H1 (cell line): ENCODE measurements around the gene PARP4. TPM values are rescaled to one million over a fixed set of nuclear protein-coding genes. Genes with fewer than 3 reads are reported as not detected.

Experiments used
- CTCF ChIA-PET: fragments of 300-600 bp; sonication (Branson Sonifier 250); formaldehyde crosslinking; loops from one replicate; lab custom pipeline; 2021; ENCODE audit not compliant: partially characterized antibody; lab: Charles Lee
- POLR2A ChIA-PET: fragments of 300-600 bp; sonication (Branson Sonifier 250); formaldehyde crosslinking; loops from one replicate; lab custom pipeline; 2021; ENCODE audit warnings: inconsistent platforms; ENCODE audit not compliant: partially characterized antibody; lab: Charles Lee
- DNase-seq, 2 experiments: peaks; one replicate each; pipeline versions ENCODE4 v3.0.0 to v3.0.0-alpha.2; 2010 to 2022; ENCODE audit warnings: low spot score in 2 of 2, low read depth in 1 of 2, mixed read lengths in 1 of 2
- FAIRE-seq: peaks from 2 replicates; lab custom pipeline; 2011; peaks lifted over from hg19 to GRCh38; lab: Jason Lieb, UNC
- H2AFZ ChIP-seq: 2 replicates; pipeline ENCODE4 v1.8.1; 2012; ENCODE audit warnings: low read length, inconsistent platforms
- H2AK5ac ChIP-seq: 2 replicates; pipeline ENCODE4 v1.6.1; 2013; ENCODE audit warnings: low read depth, low read length
- H2BK120ac ChIP-seq: replicated peaks from 2 replicates; pipeline ENCODE3; 2013; ENCODE audit warnings: low read depth, low read length, inconsistent platforms
- H2BK12ac ChIP-seq: 2 replicates; pipeline ENCODE4 v1.6.1; 2013; ENCODE audit warnings: low read depth, low read length
- H2BK15ac ChIP-seq: 2 replicates; pipeline ENCODE4 v1.6.1; 2013; ENCODE audit warnings: low read length
- H2BK20ac ChIP-seq: 2 replicates; pipeline ENCODE4 v1.6.1; 2013; ENCODE audit warnings: low read length
- H2BK5ac ChIP-seq: 2 replicates; pipeline ENCODE4 v1.6.1; 2013; ENCODE audit warnings: low read depth, low read length
- H3K14ac ChIP-seq: 2 replicates; pipeline ENCODE4 v1.6.1; 2013; ENCODE audit warnings: inconsistent platforms; ENCODE audit not compliant: insufficient read length
- H3K18ac ChIP-seq: 2 replicates; pipeline ENCODE4 v1.6.1; 2013; ENCODE audit warnings: low read length; ENCODE audit errors: extremely low read depth
- H3K23ac ChIP-seq: 2 replicates; pipeline ENCODE4 v1.6.1; 2013; ENCODE audit warnings: inconsistent platforms; ENCODE audit not compliant: insufficient read length
- H3K23me2 ChIP-seq: 2 replicates; pipeline ENCODE4 v1.6.1; 2013; ENCODE audit warnings: low read depth, low read length
- H3K27ac ChIP-seq: 2 replicates; pipeline ENCODE4 v1.6.1; 2011; ENCODE audit warnings: low read depth, low read length, inconsistent platforms
- H3K27me3 ChIP-seq, 4 experiments: replicated peaks in 1 of 4; 1 replicate in 1 of 4; 2 replicates in 3 of 4; pipeline versions ENCODE4 v1.6.1 to v1.8.1; 2011 to 2013; ENCODE audit warnings: low read length in 3 of 4, mild to moderate bottlenecking in 3 of 4, inconsistent platforms in 2 of 4, mixed read lengths in 2 of 4, moderate library complexity in 1 of 4; ENCODE audit not compliant: control insufficient read depth in 3 of 4, insufficient read depth in 3 of 4; ENCODE audit errors: extremely low read depth in 1 of 4
- H3K36me3 ChIP-seq, 4 experiments: 2 replicates each; pipeline versions ENCODE4 v1.6.1 to v1.8.1; 2011 to 2013; ENCODE audit warnings: mild to moderate bottlenecking in 4 of 4, low read length in 3 of 4, moderate library complexity in 2 of 4, control low read depth in 1 of 4, inconsistent platforms in 1 of 4; ENCODE audit not compliant: insufficient read depth in 4 of 4, control insufficient read depth in 2 of 4
- H3K4ac ChIP-seq: replicated peaks from 2 replicates; pipeline ENCODE3; 2013; ENCODE audit warnings: low read length, low read depth, mixed read lengths, inconsistent platforms; ENCODE audit not compliant: insufficient read length
- H3K4me1 ChIP-seq, 4 experiments: replicated peaks in 1 of 4; 1 replicate in 1 of 4; 2 replicates in 3 of 4; pipeline versions ENCODE4 v1.6.1 to v1.8.1; 2011 to 2013; ENCODE audit warnings: low read length in 3 of 4, inconsistent platforms in 2 of 4, mixed read lengths in 1 of 4; ENCODE audit not compliant: insufficient read depth in 4 of 4, control insufficient read depth in 3 of 4
- H3K4me2 ChIP-seq, 2 experiments: 2 replicates each; pipeline versions ENCODE4 v1.6.1 to v1.8.1; 2011 to 2013; ENCODE audit warnings: low read depth in 2 of 2, low read length in 2 of 2, control low read depth in 1 of 2, inconsistent platforms in 1 of 2, mild to moderate bottlenecking in 1 of 2; ENCODE audit not compliant: insufficient read depth in 1 of 2
- H3K4me3 ChIP-seq, 4 experiments: fragments of 200-600, 300-600 bp in 1 of 4; sonication (generic), shearing (Covaris generic), sonication (Bioruptor Twin) in 1 of 4; 2 replicates each; pipeline versions ENCODE4 v1.5.1 to v1.8.1; 2011 to 2016; ENCODE audit warnings: low read length in 4 of 4, low read depth in 3 of 4, control low read depth in 2 of 4, inconsistent platforms in 2 of 4, mild to moderate bottlenecking in 2 of 4, mixed read lengths in 1 of 4, moderate library complexity in 1 of 4; ENCODE audit not compliant: insufficient read depth in 2 of 4; ENCODE audit errors: extremely low read depth in 1 of 4
- H3K56ac ChIP-seq: replicated peaks from 2 replicates; pipeline ENCODE3; 2013; ENCODE audit warnings: low read depth, mild to moderate bottlenecking, mixed read lengths, low read length, inconsistent platforms; ENCODE audit not compliant: insufficient read length
- H3K79me1 ChIP-seq: 2 replicates; pipeline ENCODE4 v1.6.1; 2013; ENCODE audit warnings: low read depth, low read length, control low read depth
- H3K79me2 ChIP-seq, 2 experiments: 2 replicates each; pipeline versions ENCODE4 v1.6.1 to v1.8.1; 2012 to 2013; ENCODE audit warnings: low read length in 2 of 2, mild to moderate bottlenecking in 2 of 2, inconsistent platforms in 1 of 2; ENCODE audit not compliant: insufficient read depth in 2 of 2, control insufficient read depth in 1 of 2
- H3K9ac ChIP-seq, 4 experiments: replicated peaks in 1 of 4; 1 replicate in 1 of 4; 2 replicates in 3 of 4; pipeline versions ENCODE4 v1.6.1 to v1.8.1; 2011 to 2013; ENCODE audit warnings: low read depth in 3 of 4, low read length in 3 of 4, control low read depth in 2 of 4, mild to moderate bottlenecking in 2 of 4, moderate library complexity in 2 of 4, inconsistent platforms in 1 of 4; ENCODE audit errors: extremely low read depth in 1 of 4
- H3K9me3 ChIP-seq, 2 experiments: 2 replicates each; pipeline versions ENCODE4 v1.6.1 to v1.8.1; 2012 to 2013; ENCODE audit warnings: mild to moderate bottlenecking in 2 of 2, moderate library complexity in 2 of 2, control low read depth in 1 of 2, inconsistent platforms in 1 of 2, low read depth in 1 of 2, low read length in 1 of 2, mixed read lengths in 1 of 2; ENCODE audit not compliant: insufficient read depth in 2 of 2
- H4K20me1 ChIP-seq, 2 experiments: replicated peaks in 1 of 2; 2 replicates each; pipeline versions ENCODE3 to v1.8.1; 2011 to 2013; ENCODE audit warnings: inconsistent platforms in 2 of 2, low read length in 2 of 2, mild to moderate bottlenecking in 1 of 2; ENCODE audit not compliant: insufficient read depth in 2 of 2, control insufficient read depth in 1 of 2
- H4K5ac ChIP-seq: 2 replicates; pipeline ENCODE4 v1.6.1; 2013; ENCODE audit warnings: low read length, low read depth, mixed read lengths, inconsistent platforms; ENCODE audit not compliant: insufficient read length
- H4K8ac ChIP-seq: 2 replicates; pipeline ENCODE4 v1.8.0; 2013; ENCODE audit warnings: mild to moderate bottlenecking, moderate library complexity, low read length, inconsistent platforms; ENCODE audit not compliant: insufficient read depth; ENCODE audit errors: extremely low read depth
- H4K91ac ChIP-seq: replicated peaks from 2 replicates; pipeline ENCODE3; 2013; ENCODE audit warnings: low read length, mixed read lengths, inconsistent platforms; ENCODE audit not compliant: insufficient read length
- CBX5 ChIP-seq: fragments of 300-800, 300-1000 bp; sonication (generic); IDR thresholded peaks from 2 replicates; pipeline ENCODE4 v1.7.1; 2016; ENCODE audit warnings: antibody characterized with exemption, low read length, low read depth
- PHF8 ChIP-seq: fragments of 200-600 bp; sonication (generic); conservative IDR thresholded peaks from 2 replicates; pipeline ENCODE4 v1.7.1; 2012; ENCODE audit warnings: low read depth, mild to moderate bottlenecking, inconsistent platforms, low read length, moderate library complexity
- WGBS, 2 experiments: shearing (Covaris generic) in 1 of 2; methylation state at CpG; one replicate each; pipeline versions ENCODE4 v1.1.6 to v1.1.7; 2013 to 2015; ENCODE audit warnings: low lambda C conversion rate in 2 of 2, mixed read lengths in 2 of 2, inconsistent platforms in 1 of 2, low coverage in 1 of 2, missing lambda C conversion rate in 1 of 2; ENCODE audit not compliant: insufficient replicate concordance in 2 of 2, insufficient coverage in 1 of 2, insufficient read length in 1 of 2; ENCODE audit errors: extremely low coverage in 1 of 2, missing lambda C conversion rate in 1 of 2; 5-methylcytosine and 5-hydroxymethylcytosine counted together
- polyA plus RNA-seq, 7 experiments: library from polyadenylated mRNA; depleted of rRNA in 3 of 7; stranded (reverse) in 5 of 7; unstranded in 2 of 7; fragments of >200 nt in 5 of 7; fragments of 200-250 nt in 2 of 7; gene quantifications; 1 replicate in 5 of 7; 2 replicates in 1 of 7; 4 replicates in 1 of 7; pipeline versions ENCODE4 v1.2.1 to v1.2.3, GENCODE V29; 2011 to 2013; ENCODE audit warnings: missing spikeins in 2 of 7, mixed read lengths in 2 of 7
- total RNA-seq: library from RNA; stranded (reverse); fragmentation: NEBNext Ultra II Directional; extraction: Animal tissue kit (Norgen Biotek cat#: 25700); gene quantifications from 2 replicates; pipeline ENCODE4 v1.2.1, GENCODE V29; 2021

PARP4 gene
- total and polyA plus RNA-seq, 2 of the 8 experiments (the other 6 are each of a cell fraction or from before 2014, with no cell fraction given): 22.2 to 40.3 TPM

GRCh38 chr13:24520733-24521132, 8.2 kb upstream of the PARP4 start:
- no peak overlapping the region for H3K56ac ChIP-seq
- H3K9me3 ChIP-seq: no peaks in the 10 kb centered on the region; a peak in 1 of 4 replicates
- H3K36me3 ChIP-seq: no peaks in the 10 kb centered on the region
- no peak overlapping the region for H2AK5ac ChIP-seq
- no peak overlapping the region for H3K23ac ChIP-seq
- H3K27ac ChIP-seq: no peak overlapping the region
- no peaks in the 10 kb centered on the region for H3K27me3 ChIP-seq
- H4K91ac ChIP-seq: no peak overlapping the region
- H3K4me1 ChIP-seq: no peaks in the 10 kb centered on the region
- H2AFZ ChIP-seq: no peak overlapping the region
- no peak overlapping the region for H3K18ac ChIP-seq
- WGBS, 2 experiments: 85% methylated on average over 1 of the region's 1 CpG; no CpG with 5 or more reads in 1 of the 2 experiments
- ChIA-PET POLR2A (interaction anchor here (2.3 kb wide), 1 partner anchor 8 kb away, joined by 7 read pairs; no protein-coding TSS in a partner anchor), CTCF (interaction anchor here (1.4 to 1.8 kb wide), 3 partner anchors 8 to 141 kb away, joined by 3 to 6 read pairs (median 3); no protein-coding TSS in a partner anchor)
- no peak overlapping the region for H3K4me3 ChIP-seq
- DNase-seq (no peak), FAIRE-seq (no peak)
- H2BK120ac ChIP-seq: no peak overlapping the region
- H2BK5ac ChIP-seq: no peak overlapping the region
- no peaks in the 10 kb centered on the region for H4K20me1 ChIP-seq
- no peak overlapping the region for H3K4ac ChIP-seq
- H3K9ac ChIP-seq: no peak overlapping the region
- H3K4me2 ChIP-seq: no peak overlapping the region
- H4K8ac ChIP-seq: no peak overlapping the region
- H2BK12ac ChIP-seq: no peak overlapping the region
- H2BK15ac ChIP-seq: no peak overlapping the region
- H3K79me2 ChIP-seq: no peaks in the 10 kb centered on the region
- H3K79me1 ChIP-seq: no peaks in the 10 kb centered on the region
- no peak overlapping the region for H2BK20ac ChIP-seq
- H3K23me2 ChIP-seq: no peaks in the 10 kb centered on the region
- H4K5ac ChIP-seq: no peak overlapping the region
- no peak overlapping the region for H3K14ac ChIP-seq
- TF ChIP-seq CBX5: no peak
- no peak for TF ChIP-seq PHF8
